Measurements from ENCODE around the gene CHD6.

DNA sequence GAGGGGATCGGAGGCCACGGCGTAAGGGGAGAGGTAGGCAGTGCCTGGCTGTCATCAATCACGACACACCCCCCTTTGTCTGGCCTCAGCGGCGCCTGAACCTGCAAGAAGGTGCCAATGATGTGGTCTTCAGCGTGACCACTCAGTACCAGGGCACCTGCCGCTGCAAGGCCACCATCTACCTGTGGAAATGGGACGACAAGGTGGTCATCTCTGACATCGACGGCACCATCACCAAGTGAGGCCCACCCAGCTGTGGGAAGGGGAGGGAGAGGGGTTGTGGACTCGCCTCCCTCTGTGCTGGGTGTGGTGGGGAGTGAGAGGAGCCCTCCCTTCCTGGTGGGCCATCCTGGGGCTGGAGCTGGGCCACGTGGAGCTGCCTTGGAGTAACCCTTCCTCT, 261.2 kb downstream of the CHD6 start:
- TF ChIP-seq, protein P1, sequence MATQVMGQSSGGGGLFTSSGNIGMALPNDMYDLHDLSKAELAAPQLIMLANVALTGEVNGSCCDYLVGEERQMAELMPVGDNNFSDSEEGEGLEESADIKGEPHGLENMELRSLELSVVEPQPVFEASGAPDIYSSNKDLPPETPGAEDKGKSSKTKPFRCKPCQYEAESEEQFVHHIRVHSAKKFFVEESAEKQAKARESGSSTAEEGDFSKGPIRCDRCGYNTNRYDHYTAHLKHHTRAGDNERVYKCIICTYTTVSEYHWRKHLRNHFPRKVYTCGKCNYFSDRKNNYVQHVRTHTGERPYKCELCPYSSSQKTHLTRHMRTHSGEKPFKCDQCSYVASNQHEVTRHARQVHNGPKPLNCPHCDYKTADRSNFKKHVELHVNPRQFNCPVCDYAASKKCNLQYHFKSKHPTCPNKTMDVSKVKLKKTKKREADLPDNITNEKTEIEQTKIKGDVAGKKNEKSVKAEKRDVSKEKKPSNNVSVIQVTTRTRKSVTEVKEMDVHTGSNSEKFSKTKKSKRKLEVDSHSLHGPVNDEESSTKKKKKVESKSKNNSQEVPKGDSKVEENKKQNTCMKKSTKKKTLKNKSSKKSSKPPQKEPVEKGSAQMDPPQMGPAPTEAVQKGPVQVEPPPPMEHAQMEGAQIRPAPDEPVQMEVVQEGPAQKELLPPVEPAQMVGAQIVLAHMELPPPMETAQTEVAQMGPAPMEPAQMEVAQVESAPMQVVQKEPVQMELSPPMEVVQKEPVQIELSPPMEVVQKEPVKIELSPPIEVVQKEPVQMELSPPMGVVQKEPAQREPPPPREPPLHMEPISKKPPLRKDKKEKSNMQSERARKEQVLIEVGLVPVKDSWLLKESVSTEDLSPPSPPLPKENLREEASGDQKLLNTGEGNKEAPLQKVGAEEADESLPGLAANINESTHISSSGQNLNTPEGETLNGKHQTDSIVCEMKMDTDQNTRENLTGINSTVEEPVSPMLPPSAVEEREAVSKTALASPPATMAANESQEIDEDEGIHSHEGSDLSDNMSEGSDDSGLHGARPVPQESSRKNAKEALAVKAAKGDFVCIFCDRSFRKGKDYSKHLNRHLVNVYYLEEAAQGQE (IDR thresholded peaks at IDR 0.05; ENCODE audit: unreplicated experiment): no peak
- TF ChIP-seq, protein P2, sequence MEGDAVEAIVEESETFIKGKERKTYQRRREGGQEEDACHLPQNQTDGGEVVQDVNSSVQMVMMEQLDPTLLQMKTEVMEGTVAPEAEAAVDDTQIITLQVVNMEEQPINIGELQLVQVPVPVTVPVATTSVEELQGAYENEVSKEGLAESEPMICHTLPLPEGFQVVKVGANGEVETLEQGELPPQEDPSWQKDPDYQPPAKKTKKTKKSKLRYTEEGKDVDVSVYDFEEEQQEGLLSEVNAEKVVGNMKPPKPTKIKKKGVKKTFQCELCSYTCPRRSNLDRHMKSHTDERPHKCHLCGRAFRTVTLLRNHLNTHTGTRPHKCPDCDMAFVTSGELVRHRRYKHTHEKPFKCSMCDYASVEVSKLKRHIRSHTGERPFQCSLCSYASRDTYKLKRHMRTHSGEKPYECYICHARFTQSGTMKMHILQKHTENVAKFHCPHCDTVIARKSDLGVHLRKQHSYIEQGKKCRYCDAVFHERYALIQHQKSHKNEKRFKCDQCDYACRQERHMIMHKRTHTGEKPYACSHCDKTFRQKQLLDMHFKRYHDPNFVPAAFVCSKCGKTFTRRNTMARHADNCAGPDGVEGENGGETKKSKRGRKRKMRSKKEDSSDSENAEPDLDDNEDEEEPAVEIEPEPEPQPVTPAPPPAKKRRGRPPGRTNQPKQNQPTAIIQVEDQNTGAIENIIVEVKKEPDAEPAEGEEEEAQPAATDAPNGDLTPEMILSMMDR (conservative IDR thresholded peaks at IDR 0.05; ENCODE audit: low read depth in 2 of 2): no peak
- TF ChIP-seq CREB1 (CRISPR knock-in tag; IDR thresholded peaks at IDR 0.05; ENCODE audit: low read depth) (no peak), EZH2 (IDR thresholded peaks at IDR 0.05; ENCODE audit: low read depth, unreplicated experiment) (no peak)
